HepG2 (cell line): ENCODE data around the gene ACOT13. TPM values are rescaled to one million over a fixed set of nuclear protein-coding genes. Genes with fewer than 3 reads are reported as not detected.
A peak's percentile ranks its signal among the peaks of the same experiment; 100 is the strongest.

Source experiments
- ADNP ChIP-seq: sonication (generic); formaldehyde crosslinking; IDR thresholded peaks from 2 replicates; pipeline ENCODE4 v1.4.0; 2020; ENCODE audit warnings: missing genetic modification reagents
- CBFB ChIP-seq: sonication (generic); formaldehyde crosslinking; IDR thresholded peaks from 2 replicates; pipeline ENCODE4 v1.4.0; 2020; ENCODE audit warnings: missing genetic modification reagents
- E2F2 ChIP-seq: sonication (generic); formaldehyde crosslinking; IDR thresholded peaks from 2 replicates; pipeline ENCODE4 v1.4.0; 2020; ENCODE audit warnings: missing genetic modification reagents, borderline replicate concordance
- EZH2 ChIP-seq: conservative IDR thresholded peaks from 2 replicates; pipeline ENCODE4 v1.6.1; 2012; ENCODE audit warnings: mild to moderate bottlenecking, low read depth, low read length, moderate library complexity
- GLI4 ChIP-seq: sonication (generic); formaldehyde crosslinking; IDR thresholded peaks from 2 replicates; pipeline ENCODE4 v1.5.1; 2020; ENCODE audit warnings: missing genetic modification reagents, mild to moderate bottlenecking, moderate library complexity, borderline replicate concordance
- HINFP ChIP-seq: sonication (generic); formaldehyde crosslinking; IDR thresholded peaks from 2 replicates; pipeline ENCODE4 v1.4.0; 2020; ENCODE audit warnings: low read depth, mild to moderate bottlenecking, missing genetic modification reagents
- HNRNPH1 ChIP-seq: fragments of 200-400 bp; formaldehyde crosslinking; optimal IDR thresholded peaks from 2 replicates; pipeline ENCODE3; 2017; ENCODE audit warnings: mild to moderate bottlenecking, low read depth, low read length
- NBN ChIP-seq: fragments of 450-650 bp; conservative IDR thresholded peaks from 2 replicates; pipeline ENCODE4 v1.6.1; 2017
- NFKBIZ ChIP-seq: IDR thresholded peaks from 2 replicates; pipeline ENCODE4 v1.6.1; 2018; ENCODE audit warnings: missing genetic modification reagents, missing compliant biosample characterization
- PAX8 ChIP-seq: sonication (generic); formaldehyde crosslinking; IDR thresholded peaks from 2 replicates; pipeline ENCODE4 v1.8.0; 2022; ENCODE audit warnings: mild to moderate bottlenecking, missing genetic modification reagents, borderline replicate concordance
- PLRG1 ChIP-seq: fragments of 450-650 bp; conservative IDR thresholded peaks from 2 replicates; pipeline ENCODE4 v1.6.1; 2016
- PPARG ChIP-seq: conservative IDR thresholded peaks from 2 replicates; pipeline ENCODE4 v1.6.1; 2016; ENCODE audit warnings: missing biosample characterization, missing genetic modification reagents
- RBM39 ChIP-seq: fragments of 200-400 bp; formaldehyde crosslinking; IDR thresholded peaks from one replicate; pipeline ENCODE4 v1.6.1; 2018; ENCODE audit warnings: antibody characterized with exemption, mild to moderate bottlenecking, low read depth, low read length; ENCODE audit not compliant: poor library complexity, severe bottlenecking
- SP140L ChIP-seq: sonication (generic); formaldehyde crosslinking; IDR thresholded peaks from 2 replicates; pipeline ENCODE4 v1.4.0; 2020; ENCODE audit warnings: missing genetic modification reagents, borderline replicate concordance
- ZIK1 ChIP-seq: sonication (generic); formaldehyde crosslinking; IDR thresholded peaks from 2 replicates; pipeline ENCODE4 v1.5.0; 2020; ENCODE audit warnings: mild to moderate bottlenecking, low read depth, missing genetic modification reagents, borderline replicate concordance
- ZNF143 ChIP-seq: sonication (generic); formaldehyde crosslinking; IDR thresholded peaks from 2 replicates; pipeline ENCODE4 v1.4.0; 2020; ENCODE audit warnings: missing genetic modification reagents
- ZNF34 ChIP-seq: sonication (generic); formaldehyde crosslinking; IDR thresholded peaks from 2 replicates; pipeline ENCODE4 v1.4.0; 2020; ENCODE audit warnings: mild to moderate bottlenecking, missing genetic modification reagents, borderline replicate concordance
- ZNF569 ChIP-seq: sonication (generic); formaldehyde crosslinking; IDR thresholded peaks from 2 replicates; pipeline ENCODE4 v1.5.0; 2020; ENCODE audit warnings: mild to moderate bottlenecking, missing genetic modification reagents, moderate library complexity, borderline replicate concordance
- ZNF7 ChIP-seq: IDR thresholded peaks from 2 replicates; pipeline ENCODE4 v1.6.1; 2016; ENCODE audit warnings: missing biosample characterization, missing genetic modification reagents
- ZNF850 ChIP-seq: sonication (generic); formaldehyde crosslinking; conservative IDR thresholded peaks from 2 replicates; pipeline ENCODE4 v1.9.0; 2021; ENCODE audit warnings: mild to moderate bottlenecking, missing genetic modification reagents
- ZSCAN5A ChIP-seq: sonication (generic); formaldehyde crosslinking; IDR thresholded peaks from 2 replicates; pipeline ENCODE4 v1.8.0; 2022; ENCODE audit warnings: mild to moderate bottlenecking, missing genetic modification reagents, borderline replicate concordance
- polyA plus RNA-seq, 8 experiments: library from polyadenylated mRNA; depleted of rRNA in 3 of 8; stranded (reverse) in 7 of 8; unstranded in 1 of 8; fragments of >200 nt; fragmentation: Illumina TruSeq in 4 of 8; extraction: Trizol in 4 of 8; gene quantifications; 2 replicates each; pipeline versions ENCODE4 v1.2.1 to v1.2.3, GENCODE V29; 2011 to 2016; ENCODE audit warnings: low read depth in 4 of 8, missing spikeins in 1 of 8, mixed read lengths in 1 of 8; ENCODE audit not compliant: insufficient read depth in 1 of 8
- total RNA-seq, 5 experiments: library from RNA; depleted of rRNA; stranded (reverse); fragments of >200 nt; fragmentation: Illumina TruSeq; extraction: Trizol; gene quantifications; 2 replicates each; pipeline ENCODE4 v1.2.3, GENCODE V29; 2016; ENCODE audit warnings: low read depth in 1 of 5
- TF ChIP-seq, protein P1 (sequence below): sonication (generic); formaldehyde crosslinking; IDR thresholded peaks from 2 replicates; pipeline ENCODE4 v1.4.0; 2020; ENCODE audit warnings: mild to moderate bottlenecking, missing genetic modification reagents
- TF ChIP-seq, protein P2 (sequence below): IDR thresholded peaks from 2 replicates; pipeline ENCODE4 v1.6.1; 2012; ENCODE audit warnings: inconsistent platforms

ACOT13 gene
- total and polyA plus RNA-seq, 2 of the 13 experiments (the other 11 are each of a cell fraction or from before 2014, with no cell fraction given), result 31.5 to 45.1 TPM

GRCh38 chr6:24721461-24722215 is 54.8 kb downstream of the ACOT13 start (continued):
- TF ChIP-seq, protein P1, sequence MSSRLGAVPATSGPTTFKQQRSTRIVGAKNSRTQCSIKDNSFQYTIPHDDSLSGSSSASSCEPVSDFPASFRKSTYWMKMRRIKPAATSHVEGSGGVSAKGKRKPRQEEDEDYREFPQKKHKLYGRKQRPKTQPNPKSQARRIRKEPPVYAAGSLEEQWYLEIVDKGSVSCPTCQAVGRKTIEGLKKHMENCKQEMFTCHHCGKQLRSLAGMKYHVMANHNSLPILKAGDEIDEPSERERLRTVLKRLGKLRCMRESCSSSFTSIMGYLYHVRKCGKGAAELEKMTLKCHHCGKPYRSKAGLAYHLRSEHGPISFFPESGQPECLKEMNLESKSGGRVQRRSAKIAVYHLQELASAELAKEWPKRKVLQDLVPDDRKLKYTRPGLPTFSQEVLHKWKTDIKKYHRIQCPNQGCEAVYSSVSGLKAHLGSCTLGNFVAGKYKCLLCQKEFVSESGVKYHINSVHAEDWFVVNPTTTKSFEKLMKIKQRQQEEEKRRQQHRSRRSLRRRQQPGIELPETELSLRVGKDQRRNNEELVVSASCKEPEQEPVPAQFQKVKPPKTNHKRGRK, result no peak
- TF ChIP-seq SP140L, result no peak; the same call in 1 of the 2 replicates
- no peak for TF ChIP-seq ZNF850 (CRISPR knock-in tag)
- peak; percentile 74; the same call in 1 of the 2 replicates for TF ChIP-seq HINFP (CRISPR knock-in tag)
- no peak for TF ChIP-seq ZNF569 (CRISPR knock-in tag)
- TF ChIP-seq, protein P2, sequence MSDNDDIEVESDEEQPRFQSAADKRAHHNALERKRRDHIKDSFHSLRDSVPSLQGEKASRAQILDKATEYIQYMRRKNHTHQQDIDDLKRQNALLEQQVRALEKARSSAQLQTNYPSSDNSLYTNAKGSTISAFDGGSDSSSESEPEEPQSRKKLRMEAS, result peak; percentile 100
- 0 out of 2 replicates have a peak, but pooled peaks have one; percentile 28 for TF ChIP-seq GLI4 (CRISPR knock-in tag)
- TF ChIP-seq HNRNPH1, result no peak
- peak; percentile 84; the same call in 1 of the 2 replicates for TF ChIP-seq CBFB
- no peak for TF ChIP-seq EZH2
- TF ChIP-seq ZSCAN5A (CRISPR knock-in tag), result peak; percentile 60; the same call in 1 of the 2 replicates
- TF ChIP-seq RBM39, result peak; percentile 12
- no peak; the same call in 1 of the 2 replicates for TF ChIP-seq ZIK1 (CRISPR knock-in tag)
- TF ChIP-seq ZNF34, result no peak
- peak; percentile 83; the same call in 1 of the 2 replicates for TF ChIP-seq NFKBIZ (CRISPR knock-in tag)
- TF ChIP-seq ZNF7 (CRISPR knock-in tag), result no peak
- TF ChIP-seq ZNF143 (CRISPR knock-in tag), result no peak; the same call in none of the 2 replicates
- TF ChIP-seq E2F2 (CRISPR knock-in tag), result peak; percentile 43; the same call in 1 of the 2 replicates
- TF ChIP-seq ADNP (CRISPR knock-in tag), result no peak
- no peak for TF ChIP-seq PLRG1
- TF ChIP-seq PPARG (CRISPR knock-in tag), result peak; percentile 32; the same call in 1 of the 2 replicates
- no peak for TF ChIP-seq NBN
- 0 out of 2 replicates have a peak, but pooled peaks have one; percentile 8 for TF ChIP-seq PAX8 (CRISPR knock-in tag)
